Keratinocyte (primary cell): ENCODE measurements around the gene STK16.

Experiments
- EZH2 ChIP-seq: IDR thresholded peaks from one replicate; pipeline ENCODE4 v1.6.1; 2012; ENCODE audit warnings: inconsistent platforms, mild to moderate bottlenecking, low read length, moderate library complexity
- TF ChIP-seq, protein P1 (sequence below), 3 experiments: IDR thresholded peaks in 1 of 3; conservative IDR thresholded peaks in 1 of 3; optimal IDR thresholded peaks in 1 of 3; 2 replicates in 2 of 3; 3 replicates in 1 of 3; pipeline versions ENCODE3 to v1.5.1; 2011; ENCODE audit warnings: low read length in 3 of 3, mild to moderate bottlenecking in 3 of 3, moderate library complexity in 2 of 3, control low read depth in 1 of 3, inconsistent platforms in 1 of 3; ENCODE audit not compliant: insufficient read depth in 2 of 3; ENCODE audit errors: extremely low read depth in 1 of 3

DNA sequence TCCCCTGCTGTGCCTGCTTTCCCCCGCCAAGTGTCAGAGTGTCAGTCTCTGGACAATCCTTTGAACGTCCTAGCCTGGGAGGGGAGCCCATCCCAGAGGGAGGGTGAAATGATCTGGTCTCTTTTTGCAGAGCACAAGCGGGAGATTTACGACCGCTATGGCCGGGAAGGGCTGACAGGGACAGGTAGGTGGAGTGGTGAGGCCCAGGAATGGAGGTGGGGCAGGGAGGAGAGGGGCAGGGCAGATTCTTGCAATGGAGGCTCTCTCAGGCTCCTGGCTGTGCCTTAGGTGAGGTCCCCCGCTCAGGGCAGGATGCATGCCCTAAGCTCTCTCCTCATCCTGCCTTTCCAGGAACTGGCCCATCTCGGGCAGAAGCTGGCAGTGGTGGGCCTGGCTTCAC is 36.3 kb downstream of the STK16 start:
- TF ChIP-seq, protein P1, sequence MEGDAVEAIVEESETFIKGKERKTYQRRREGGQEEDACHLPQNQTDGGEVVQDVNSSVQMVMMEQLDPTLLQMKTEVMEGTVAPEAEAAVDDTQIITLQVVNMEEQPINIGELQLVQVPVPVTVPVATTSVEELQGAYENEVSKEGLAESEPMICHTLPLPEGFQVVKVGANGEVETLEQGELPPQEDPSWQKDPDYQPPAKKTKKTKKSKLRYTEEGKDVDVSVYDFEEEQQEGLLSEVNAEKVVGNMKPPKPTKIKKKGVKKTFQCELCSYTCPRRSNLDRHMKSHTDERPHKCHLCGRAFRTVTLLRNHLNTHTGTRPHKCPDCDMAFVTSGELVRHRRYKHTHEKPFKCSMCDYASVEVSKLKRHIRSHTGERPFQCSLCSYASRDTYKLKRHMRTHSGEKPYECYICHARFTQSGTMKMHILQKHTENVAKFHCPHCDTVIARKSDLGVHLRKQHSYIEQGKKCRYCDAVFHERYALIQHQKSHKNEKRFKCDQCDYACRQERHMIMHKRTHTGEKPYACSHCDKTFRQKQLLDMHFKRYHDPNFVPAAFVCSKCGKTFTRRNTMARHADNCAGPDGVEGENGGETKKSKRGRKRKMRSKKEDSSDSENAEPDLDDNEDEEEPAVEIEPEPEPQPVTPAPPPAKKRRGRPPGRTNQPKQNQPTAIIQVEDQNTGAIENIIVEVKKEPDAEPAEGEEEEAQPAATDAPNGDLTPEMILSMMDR (optimal IDR thresholded peaks at IDR 0.05 in 1 of 3, IDR thresholded peaks at IDR 0.05 in 1 of 3, conservative IDR thresholded peaks at IDR 0.05 in 1 of 3; ENCODE audit: extremely low read depth in 1 of 3, insufficient read depth in 2 of 3, low read length in 3 of 3), result no peak
- no peak for TF ChIP-seq EZH2
